SK-N-SH treated with all-trans-retinoic acid at 6 μM for 48 hours (cell line): ENCODE measurements around the gene CAPN8.

Experiments
- ISL1 ChIP-seq: fragments of 250-450 bp; sonication (Bioruptor Pico); IDR thresholded peaks from 2 replicates; pipeline ENCODE4 v2.1.2; 2022; ENCODE audit warnings: mild to moderate bottlenecking, moderate library complexity
- PPARA ChIP-seq: fragments of 250-450 bp; sonication (Bioruptor Pico); IDR thresholded peaks from 2 replicates; pipeline ENCODE4 v1.5.0; 2020; ENCODE audit warnings: mild to moderate bottlenecking, borderline replicate concordance
- SNAI2 ChIP-seq: fragments of 250-450 bp; sonication (Bioruptor Pico); IDR thresholded peaks from 2 replicates; pipeline ENCODE4 v1.5.0; 2020; ENCODE audit warnings: mild to moderate bottlenecking, moderate library complexity
- TSHZ2 ChIP-seq: fragments of 250-450 bp; sonication (Bioruptor Pico); IDR thresholded peaks from 2 replicates; pipeline ENCODE4 v1.5.0; 2020; ENCODE audit warnings: mild to moderate bottlenecking, moderate library complexity
- TF ChIP-seq, protein P1 (sequence below): fragments of 250-450 bp; sonication (Bioruptor Pico); IDR thresholded peaks from 2 replicates; pipeline ENCODE4 v1.5.1; 2020; ENCODE audit warnings: low read depth, mild to moderate bottlenecking, moderate library complexity

GRCh38 chr1:223669003-223669795 is 3.7 kb upstream of the CAPN8 start:
- TF ChIP-seq ISL1 (CRISPR knock-in tag) (no peak), PPARA (CRISPR knock-in tag) (no peak), SNAI2 (CRISPR knock-in tag) (no peak), TSHZ2 (no peak)
- TF ChIP-seq, protein P1, sequence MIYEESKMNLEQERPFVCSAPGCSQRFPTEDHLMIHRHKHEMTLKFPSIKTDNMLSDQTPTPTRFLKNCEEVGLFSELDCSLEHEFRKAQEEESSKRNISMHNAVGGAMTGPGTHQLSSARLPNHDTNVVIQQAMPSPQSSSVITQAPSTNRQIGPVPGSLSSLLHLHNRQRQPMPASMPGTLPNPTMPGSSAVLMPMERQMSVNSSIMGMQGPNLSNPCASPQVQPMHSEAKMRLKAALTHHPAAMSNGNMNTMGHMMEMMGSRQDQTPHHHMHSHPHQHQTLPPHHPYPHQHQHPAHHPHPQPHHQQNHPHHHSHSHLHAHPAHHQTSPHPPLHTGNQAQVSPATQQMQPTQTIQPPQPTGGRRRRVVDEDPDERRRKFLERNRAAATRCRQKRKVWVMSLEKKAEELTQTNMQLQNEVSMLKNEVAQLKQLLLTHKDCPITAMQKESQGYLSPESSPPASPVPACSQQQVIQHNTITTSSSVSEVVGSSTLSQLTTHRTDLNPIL (CRISPR knock-in tag): no peak
